Activated effector memory CD4-positive, alpha-beta T cell treated with anti-CD3 and anti-CD28 coated beads, Interleukin-2, amount 50 U/mL, for 16 hours (primary cell): ENCODE measurements around the gene FANK1.
"Not testable (repeated sequence)": the region's sequence is repeated elsewhere in the genome, so short reads cannot be mapped to it uniquely, and the experiment has no call there.

Experiments
- DNase-seq: peaks from one replicate; pipeline ENCODE4 v3.0.0-alpha.2; 2020

FANK1 gene

GRCh38 chr10:125896088-125896934 lies at the start of gene FANK1:
Gene FANK1, plus strand, starts transcription at chr10:125896564. Its CDS starts 79 bp downstream, at chr10:125896643.
- DNase-seq: peak; percentile 90

GRCh38 chr10:125846894-125847293 lies 49.5 kb upstream of the FANK1 start:
- no peak for DNase-seq

GRCh38 chr10:125848371-125848770 lies 48.0 kb upstream of the FANK1 start:
- no peak for DNase-seq

GRCh38 chr10:125848857-125849256 lies 47.5 kb upstream of the FANK1 start:
- no peak for DNase-seq

- DNase-seq: no peak
Measured at GRCh38 chr10:125849448-125849847, 46.9 kb upstream of the FANK1 start.

- no peak for DNase-seq
Measured at GRCh38 chr10:125850766-125851731, 45.3 kb upstream of the FANK1 start.

- DNase-seq: no peak
Measured at GRCh38 chr10:125852487-125852886, 43.9 kb upstream of the FANK1 start.

GRCh38 chr10:125857185-125857760 lies 39.1 kb upstream of the FANK1 start:
- no peak for DNase-seq

- DNase-seq: no peak
Measured at GRCh38 chr10:125859128-125859817, 37.1 kb upstream of the FANK1 start.

GRCh38 chr10:125865120-125865519 lies 31.2 kb upstream of the FANK1 start:
- DNase-seq: no peak

GRCh38 chr10:125866421-125867029 lies 29.8 kb upstream of the FANK1 start:
- no peak for DNase-seq

GRCh38 chr10:125868372-125868975 lies 27.9 kb upstream of the FANK1 start:
- no peak for DNase-seq

GRCh38 chr10:125871338-125871737 lies 25.0 kb upstream of the FANK1 start:
- no peak for DNase-seq

GRCh38 chr10:125878957-125879835 lies 17.2 kb upstream of the FANK1 start:
- DNase-seq: no peak

- no peak for DNase-seq
Measured at GRCh38 chr10:125880719-125881118, 15.6 kb upstream of the FANK1 start.

- DNase-seq: no peak
Measured at GRCh38 chr10:125881192-125881591, 15.2 kb upstream of the FANK1 start, which contains the start of gene DHX32. Gene DHX32, minus strand, starts transcription at chr10:125881292. Its CDS starts 468 bp downstream, at chr10:125880824.

GRCh38 chr10:125882596-125882995 lies 13.8 kb upstream of the FANK1 start:
- no peak for DNase-seq

GRCh38 chr10:125883211-125883610 lies 13.2 kb upstream of the FANK1 start:
- DNase-seq: no peak

GRCh38 chr10:125886914-125887512 lies 9.4 kb upstream of the FANK1 start:
- DNase-seq: no peak

GRCh38 chr10:125889441-125889840 lies 6.9 kb upstream of the FANK1 start:
- DNase-seq: not testable (repeated sequence)
